ENCODE data around the gene ZNHIT2.

The ZNHIT2 gene

DNA sequence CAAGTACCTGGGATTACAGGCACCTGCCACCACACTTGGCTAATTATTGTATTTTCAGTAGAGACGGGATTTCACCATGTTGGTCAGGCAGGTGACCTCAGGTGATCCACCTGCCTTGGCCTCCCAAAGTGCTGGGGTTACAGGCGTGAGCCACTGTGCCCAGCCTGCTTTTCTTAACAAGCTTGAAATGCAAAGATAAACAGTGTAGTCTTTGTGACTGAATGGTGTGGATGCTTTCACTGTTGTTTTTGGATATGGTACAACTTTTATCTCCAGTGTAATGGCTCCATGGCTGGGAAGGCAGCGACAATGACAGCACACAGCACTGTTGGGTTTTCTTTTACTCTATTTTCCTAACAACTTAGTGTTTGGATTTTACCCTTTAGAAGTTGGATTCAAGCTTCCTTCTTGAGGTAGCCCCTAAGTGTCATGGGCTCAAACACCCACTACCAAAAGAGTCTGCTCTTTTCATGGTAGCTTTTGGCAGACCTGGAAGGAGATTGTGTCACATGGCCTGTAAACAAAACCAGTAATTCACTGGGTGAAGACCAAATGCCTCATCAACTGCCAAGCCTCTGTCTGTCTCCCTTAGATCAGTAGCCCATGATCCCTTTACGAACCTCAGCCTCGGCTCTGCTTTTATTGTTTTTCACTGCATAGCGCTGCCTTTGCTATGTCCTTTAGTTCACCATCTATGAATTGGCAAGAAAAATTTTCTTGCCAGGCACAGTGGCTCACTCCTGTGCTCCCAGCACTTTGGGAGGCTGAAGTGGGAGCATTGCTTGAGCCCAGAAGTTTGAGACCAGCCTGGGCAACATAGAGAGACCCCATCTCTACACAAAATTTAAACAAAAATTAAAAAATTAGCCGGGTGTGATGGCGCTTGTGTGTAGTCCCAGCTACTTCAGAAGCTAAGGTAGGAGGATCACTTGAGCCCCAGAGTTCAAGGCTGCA, 15.1 kb downstream of the ZNHIT2 start:
- FAIRE-seq, result no peak

DNA sequence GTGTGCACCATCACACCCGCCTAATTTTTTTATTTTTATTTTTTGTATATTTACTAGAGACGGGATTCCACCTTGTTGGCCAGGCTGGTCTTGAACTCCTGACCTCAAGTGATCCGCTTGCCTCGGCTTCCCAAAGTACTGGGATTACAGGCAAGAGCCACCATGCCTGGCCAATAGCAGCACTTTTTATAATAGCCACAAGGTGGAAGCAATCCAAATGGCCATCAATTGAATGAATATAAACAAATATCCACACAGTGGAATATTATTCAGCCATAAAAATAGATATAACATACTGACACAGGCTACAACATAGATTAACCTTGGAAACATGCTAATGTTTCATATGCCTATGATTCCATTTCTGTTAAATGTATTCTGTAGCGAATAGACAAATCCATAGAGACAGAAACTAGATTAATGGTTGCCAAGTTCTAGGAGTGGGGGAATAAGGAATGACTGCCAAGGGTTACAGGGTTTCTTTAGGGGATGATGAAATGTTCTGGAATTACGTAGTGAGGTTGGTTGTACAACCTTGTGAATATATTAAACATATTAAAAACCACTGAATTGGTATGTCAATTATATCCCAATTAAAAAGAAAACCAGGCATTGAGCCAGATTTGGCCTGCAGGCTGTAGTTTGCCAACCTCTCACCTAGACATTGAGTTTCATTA, 16.7 kb downstream of the ZNHIT2 start:
- FAIRE-seq, result no peak

GRCh38 chr11:65096926-65097325, 20.6 kb downstream of the ZNHIT2 start:
- no peak for FAIRE-seq

GRCh38 chr11:65095974-65096806, 21.3 kb downstream of the ZNHIT2 start, which contains the start of gene VPS51:
TSS of gene VPS51 (plus strand) at chr11:65096214. CDS start at chr11:65096251, 37 bp downstream.
- FAIRE-seq, result no peak

DNA sequence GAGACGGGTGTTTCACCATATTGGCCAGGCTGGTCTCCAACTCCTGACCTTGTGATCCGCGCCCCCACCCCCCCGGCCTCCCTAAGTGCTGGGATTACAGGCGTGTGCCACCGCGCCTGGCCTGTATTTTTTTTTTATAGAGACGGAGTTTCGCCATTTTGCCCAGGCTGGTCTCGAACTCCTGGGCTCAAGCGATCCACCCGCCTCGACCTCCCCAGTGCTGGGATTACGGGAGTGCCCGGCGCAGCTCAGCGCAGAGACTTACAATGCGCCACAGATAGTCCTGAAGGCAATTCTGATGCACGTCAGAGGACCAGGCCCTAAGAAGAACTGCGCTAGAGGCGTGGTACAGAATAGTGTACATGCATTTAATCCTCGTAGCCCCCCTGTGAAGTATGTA, 22.1 kb downstream of the ZNHIT2 start:
- FAIRE-seq, result no peak

GRCh38 chr11:65090628-65091027, 26.9 kb downstream of the ZNHIT2 start:
- no peak for FAIRE-seq

- no peak for FAIRE-seq
These were observed 27.9 kb downstream of the ZNHIT2 start for GRCh38 chr11:65089621-65090020.

DNA sequence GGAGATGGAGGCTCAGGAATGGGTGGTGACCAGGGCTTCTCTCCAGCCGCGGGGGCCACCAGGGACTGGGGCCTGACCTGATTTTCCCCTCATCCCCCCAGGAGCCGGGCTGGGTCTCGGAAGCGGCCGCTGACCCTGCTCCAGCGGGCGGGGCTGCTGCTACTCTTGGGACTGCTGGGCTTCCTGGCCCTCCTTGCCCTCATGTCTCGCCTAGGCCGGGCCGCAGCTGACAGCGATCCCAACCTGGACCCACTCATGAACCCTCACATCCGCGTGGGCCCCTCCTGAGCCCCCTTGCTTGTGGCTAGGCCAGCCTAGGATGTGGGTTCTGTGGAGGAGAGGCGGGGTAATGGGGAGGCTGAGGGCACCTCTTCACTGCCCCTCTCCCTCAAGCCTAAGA, 29.7 kb downstream of the ZNHIT2 start:
- no peak for FAIRE-seq

- no peak for FAIRE-seq
These were observed 30.3 kb downstream of the ZNHIT2 start for GRCh38 chr11:65087216-65087615.

GRCh38 chr11:65086809-65087208, 30.7 kb downstream of the ZNHIT2 start:
- FAIRE-seq, result no peak

GRCh38 chr11:65085446-65085845, 32.1 kb downstream of the ZNHIT2 start:
- FAIRE-seq, result no peak

GRCh38 chr11:65084598-65085375, 32.7 kb downstream of the ZNHIT2 start:
- no peak for FAIRE-seq

DNA sequence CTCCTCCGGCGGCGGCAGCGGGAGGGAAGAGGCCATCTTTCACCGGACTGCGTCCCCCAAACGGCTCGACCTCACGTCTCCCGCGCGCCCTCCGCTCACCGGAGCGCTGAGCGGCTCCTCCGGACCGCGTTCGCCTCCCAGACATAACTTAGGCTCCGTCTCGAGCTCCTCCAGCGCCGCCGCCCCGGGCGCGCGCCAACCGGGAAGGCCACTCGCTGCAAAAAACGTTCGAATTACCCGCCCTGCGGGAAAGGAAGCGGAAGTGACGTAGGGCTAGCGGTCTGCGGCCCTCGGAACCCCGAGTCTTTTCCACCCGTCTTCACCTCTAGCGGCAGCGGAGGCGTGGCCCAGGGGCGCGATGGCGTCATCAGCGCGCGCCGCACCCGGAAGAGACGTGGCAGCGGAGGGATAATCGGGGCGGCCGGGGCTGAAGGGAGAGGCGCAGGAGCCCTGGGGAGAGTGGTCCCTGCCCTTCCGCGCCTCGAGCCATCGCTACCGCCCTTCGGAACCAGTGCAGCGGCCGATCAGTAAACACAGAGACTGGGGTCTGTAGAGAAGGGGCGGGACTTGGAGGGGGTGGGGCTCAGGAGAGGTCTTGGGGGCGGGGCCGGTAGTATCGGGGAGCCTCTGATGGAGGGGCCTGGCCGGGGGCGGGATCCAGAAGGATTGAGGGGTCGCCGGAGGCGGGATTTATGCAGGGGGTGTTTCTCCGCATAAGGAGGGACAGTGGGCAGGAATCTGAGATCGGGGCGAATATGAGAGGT, 33.5 kb downstream of the ZNHIT2 start, which contains the start of the genes CDCA5 and ZFPL1:
CDCA5 (minus strand) TSS at position 207 of the 764 bp plus-strand sequence; CDS start at position 145, 62 bp downstream.
ZFPL1 (plus strand) TSS at position 389 of the 764 bp plus-strand sequence. CDS start 477 bp downstream, outside the sequence.
- peak; percentile 9 for FAIRE-seq

DNA sequence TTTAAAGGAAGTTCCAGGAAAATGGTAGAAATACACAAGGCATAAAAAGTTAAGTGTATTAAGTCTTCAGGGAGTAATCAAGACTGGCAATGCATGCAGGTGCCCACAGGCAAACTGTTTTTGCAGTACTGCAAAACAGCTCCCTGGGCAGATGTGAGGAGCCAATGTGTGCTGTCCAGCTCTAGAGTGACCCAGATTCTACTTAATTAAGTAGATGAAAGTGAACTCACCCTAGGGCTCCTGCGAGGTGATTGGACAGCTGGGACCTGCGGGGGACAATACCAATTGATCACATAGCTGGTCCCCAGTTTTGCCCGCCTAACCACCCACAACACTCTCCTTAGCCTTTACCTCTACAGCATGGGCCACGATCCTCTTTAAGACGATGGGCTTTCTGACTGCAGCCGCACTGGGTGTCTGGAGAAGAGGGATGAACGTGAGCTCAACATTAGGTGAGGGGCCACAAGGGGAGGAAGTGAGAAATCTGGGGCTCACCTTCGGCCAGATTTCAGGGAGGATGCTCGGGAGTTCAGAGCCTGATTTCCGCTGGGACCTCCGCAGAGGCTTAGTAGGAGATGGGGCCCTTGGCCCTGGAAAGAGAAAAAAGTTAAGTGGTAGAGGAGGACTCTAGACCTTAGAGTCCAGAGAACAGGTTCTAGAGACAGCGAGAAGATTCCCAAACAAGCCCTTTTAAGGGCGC, 34.2 kb downstream of the ZNHIT2 start:
- FAIRE-seq, result no peak

DNA sequence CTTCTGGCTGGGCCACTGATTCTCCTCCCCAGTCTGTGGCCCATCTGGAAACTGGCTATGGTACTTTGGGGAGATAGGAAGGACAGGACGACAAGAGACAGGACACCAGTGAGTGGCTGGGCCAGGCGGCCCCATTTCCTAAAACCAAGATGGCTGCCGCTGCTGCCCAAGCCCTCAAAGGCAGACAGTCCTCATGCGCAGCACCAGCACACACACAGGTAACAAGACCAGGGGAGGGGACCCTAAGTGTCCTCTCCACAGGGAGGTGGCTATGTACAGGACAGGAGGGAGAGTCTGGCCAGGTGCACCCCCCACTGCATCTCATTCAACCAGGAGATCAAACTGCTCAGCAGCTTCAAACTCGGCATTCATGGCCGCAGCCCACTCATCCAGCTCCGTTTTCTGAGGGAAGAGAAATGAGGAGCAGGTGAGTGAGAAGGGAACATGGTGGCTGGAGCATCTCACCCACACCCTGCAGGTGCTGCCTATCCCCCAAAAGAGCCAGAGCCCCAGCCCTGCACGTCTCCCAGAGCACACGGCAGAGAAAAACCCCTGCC, 38.6 kb downstream of the ZNHIT2 start:
- FAIRE-seq, result no peak

DNA sequence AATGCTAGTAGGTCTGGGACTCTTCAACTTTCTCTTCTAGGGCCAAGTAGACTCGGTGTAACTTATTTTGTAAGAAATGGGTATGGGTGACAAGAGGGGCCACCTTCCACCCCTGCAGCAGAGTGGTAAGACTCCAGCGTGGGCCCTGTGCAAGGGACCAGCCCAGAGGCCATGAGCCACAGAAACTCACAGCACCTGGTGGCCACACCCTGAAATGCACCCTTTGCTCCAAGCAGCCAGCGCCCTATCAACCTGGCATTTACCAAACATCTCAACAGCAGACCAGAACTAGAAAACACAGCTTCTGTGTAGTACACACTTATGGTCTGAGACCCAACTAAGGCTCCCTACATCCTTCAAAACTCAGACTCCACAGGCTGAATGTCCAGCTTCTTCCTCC, 39.4 kb downstream of the ZNHIT2 start:
- no peak for FAIRE-seq

DNA sequence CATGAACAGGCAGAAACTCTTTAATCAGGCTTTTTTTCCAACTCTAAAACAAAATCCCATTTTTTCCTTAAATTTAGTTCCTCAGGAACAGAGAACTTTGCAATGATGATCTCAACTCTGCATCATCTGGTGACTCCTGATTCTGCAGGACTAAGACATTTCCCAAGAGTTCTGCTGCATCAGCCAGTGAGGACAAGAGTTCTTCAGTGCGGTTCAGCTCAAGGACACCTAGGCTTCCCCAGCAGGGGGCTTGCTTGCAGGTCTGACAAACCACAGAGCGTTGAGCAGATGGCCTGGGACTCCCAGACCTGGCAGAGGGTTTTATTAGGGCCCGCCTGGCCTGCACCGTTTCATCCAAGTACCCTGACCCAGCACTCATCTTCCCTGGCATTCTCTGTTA, 40.0 kb downstream of the ZNHIT2 start:
- FAIRE-seq, result no peak

DNA sequence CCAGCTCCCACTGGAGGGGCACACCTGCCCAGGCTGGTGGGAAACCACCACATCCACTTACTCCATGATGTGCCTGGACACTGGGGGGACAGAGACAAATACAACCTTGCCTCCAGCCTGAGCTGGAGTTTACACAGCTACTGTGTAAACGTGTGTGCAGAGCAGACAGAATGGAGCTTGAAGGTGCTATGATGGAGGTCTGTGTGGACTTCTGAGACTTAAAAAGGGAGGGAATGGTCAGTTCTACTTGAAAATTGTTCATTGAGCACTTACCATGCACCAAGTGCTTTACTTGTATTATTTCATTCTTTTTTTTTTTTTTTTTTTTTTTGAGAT, 44.9 kb downstream of the ZNHIT2 start:
- FAIRE-seq, result no peak

DNA sequence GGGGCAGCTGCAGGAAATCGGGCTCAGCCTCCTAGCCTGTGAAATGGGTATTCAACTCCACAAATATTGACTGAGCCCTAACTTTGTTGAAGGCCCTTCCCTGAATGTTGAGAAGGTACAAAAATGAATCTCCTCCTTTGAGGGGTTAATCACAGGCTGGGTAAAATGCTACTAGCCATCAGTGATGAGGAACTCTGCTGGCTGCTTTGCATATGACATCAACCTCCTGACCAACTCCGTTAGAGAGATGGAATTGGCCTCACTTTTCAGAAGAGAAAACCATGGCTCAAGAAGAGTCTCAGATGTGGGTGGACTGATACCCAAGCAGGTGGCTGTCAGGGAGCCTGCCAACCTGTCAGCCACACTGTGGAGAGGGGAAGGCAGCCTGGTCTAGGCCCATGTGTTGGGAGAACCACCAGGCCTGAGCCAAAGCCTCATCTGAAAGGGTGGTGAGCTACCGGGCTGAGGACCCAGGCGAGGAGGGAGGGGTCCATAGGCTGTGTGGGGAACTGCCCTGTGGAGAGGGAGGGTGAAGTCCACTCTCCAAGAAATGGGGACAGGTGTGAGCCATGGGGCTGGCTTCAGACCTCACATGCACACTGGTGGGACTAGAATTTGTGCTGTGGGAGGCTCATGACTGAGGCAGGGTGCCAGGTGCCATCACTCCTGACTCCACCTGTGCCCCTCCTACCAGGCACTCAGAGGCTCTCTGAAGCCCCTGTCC, 45.4 kb downstream of the ZNHIT2 start:
- no peak for FAIRE-seq

GRCh38 chr11:65069217-65069616, 48.3 kb downstream of the ZNHIT2 start:
- FAIRE-seq, result no peak

Data from A204.1 (cell line).